ENCODE measurements around the gene GJA4.

GJA4 gene

GRCh38 chr1:34759503-34760357 lies 33.1 kb upstream of the GJA4 start, which contains the start of gene GJB4:
Gene GJB4, plus strand, starts transcription at chr1:34759740. Its CDS starts 1,515 bp downstream, at chr1:34761255.
- no peak for TF ChIP-seq GATA2 (IDR thresholded peaks at IDR 0.05; ENCODE audit: low read depth, low read length)
- no peak for TF ChIP-seq GATA3 (IDR thresholded peaks at IDR 0.05; ENCODE audit: low read depth, low read length)

GRCh38 chr1:34761176-34761761 lies 31.5 kb upstream of the GJA4 start:
- TF ChIP-seq GATA2 (IDR thresholded peaks at IDR 0.05; ENCODE audit: low read depth, low read length) = no peak
- no peak for TF ChIP-seq GATA3 (IDR thresholded peaks at IDR 0.05; ENCODE audit: low read depth, low read length)

GRCh38 chr1:34761776-34762307 lies 31.0 kb upstream of the GJA4 start:
- TF ChIP-seq GATA2 (IDR thresholded peaks at IDR 0.05; ENCODE audit: low read depth, low read length) = no peak
- no peak for TF ChIP-seq GATA3 (IDR thresholded peaks at IDR 0.05; ENCODE audit: low read depth, low read length)

DNA sequence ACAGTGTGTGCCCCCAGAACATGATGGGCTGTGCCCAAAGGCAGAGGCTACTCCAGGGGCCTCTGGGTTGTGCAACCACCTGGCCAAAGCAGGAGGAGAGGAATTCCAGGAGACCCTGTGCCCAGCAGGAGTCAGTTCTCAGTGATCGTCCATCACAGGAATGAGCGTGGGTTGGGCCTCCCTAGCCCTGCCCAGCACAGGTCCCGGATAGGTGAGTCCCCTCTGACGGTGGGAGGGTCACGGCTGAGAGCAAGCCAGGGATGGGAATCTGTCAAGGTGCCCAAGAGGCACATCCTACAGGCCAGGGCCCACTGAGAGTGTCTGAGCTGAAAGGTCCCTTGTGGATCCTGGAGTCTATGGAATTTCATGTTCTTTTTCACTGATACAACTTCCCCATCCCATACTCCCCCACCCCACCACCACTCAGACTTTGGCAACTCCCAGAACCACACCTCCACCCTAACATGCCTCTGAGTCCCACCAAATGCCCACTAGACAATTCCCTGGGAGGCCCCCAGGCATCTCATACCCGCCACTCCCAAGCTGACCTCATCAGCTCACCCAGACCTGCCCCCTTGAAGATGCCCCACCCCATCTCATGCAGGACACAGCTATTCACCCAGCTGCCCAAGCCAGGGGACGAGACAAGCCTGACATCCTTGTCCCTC lies 30.2 kb upstream of the GJA4 start:
- TF ChIP-seq GATA3 (IDR thresholded peaks at IDR 0.05; ENCODE audit: low read depth, low read length) (no peak), GATA2 (IDR thresholded peaks at IDR 0.05; ENCODE audit: low read depth, low read length) (no peak)

- TF ChIP-seq GATA3 (IDR thresholded peaks at IDR 0.05; ENCODE audit: low read depth, low read length) (no peak), GATA2 (IDR thresholded peaks at IDR 0.05; ENCODE audit: low read depth, low read length) (no peak)
Observed at GRCh38 chr1:34763142-34763781, 29.5 kb upstream of the GJA4 start.

DNA sequence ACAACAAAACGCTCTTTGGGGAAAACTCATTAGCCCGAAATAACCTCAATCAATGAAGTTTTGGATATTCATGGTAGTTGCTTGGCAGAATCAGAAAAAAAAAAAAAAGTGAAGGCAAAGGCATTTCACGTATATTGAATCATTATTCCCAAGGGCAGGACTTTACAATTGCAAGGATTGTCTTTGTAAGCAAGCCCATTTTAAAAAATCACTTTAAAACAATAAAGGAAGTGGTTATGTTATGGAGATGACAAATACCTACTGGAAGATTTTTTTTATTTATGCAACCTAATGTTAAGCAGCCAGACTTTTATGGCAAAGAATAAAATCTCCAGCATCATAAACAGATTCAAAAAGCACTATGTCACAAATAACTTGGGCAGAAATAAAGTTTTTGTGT lies 23.9 kb upstream of the GJA4 start:
- no peak for TF ChIP-seq GATA3 (IDR thresholded peaks at IDR 0.05; ENCODE audit: low read depth, low read length)
- TF ChIP-seq GATA2 (IDR thresholded peaks at IDR 0.05; ENCODE audit: low read depth, low read length) = no peak

DNA sequence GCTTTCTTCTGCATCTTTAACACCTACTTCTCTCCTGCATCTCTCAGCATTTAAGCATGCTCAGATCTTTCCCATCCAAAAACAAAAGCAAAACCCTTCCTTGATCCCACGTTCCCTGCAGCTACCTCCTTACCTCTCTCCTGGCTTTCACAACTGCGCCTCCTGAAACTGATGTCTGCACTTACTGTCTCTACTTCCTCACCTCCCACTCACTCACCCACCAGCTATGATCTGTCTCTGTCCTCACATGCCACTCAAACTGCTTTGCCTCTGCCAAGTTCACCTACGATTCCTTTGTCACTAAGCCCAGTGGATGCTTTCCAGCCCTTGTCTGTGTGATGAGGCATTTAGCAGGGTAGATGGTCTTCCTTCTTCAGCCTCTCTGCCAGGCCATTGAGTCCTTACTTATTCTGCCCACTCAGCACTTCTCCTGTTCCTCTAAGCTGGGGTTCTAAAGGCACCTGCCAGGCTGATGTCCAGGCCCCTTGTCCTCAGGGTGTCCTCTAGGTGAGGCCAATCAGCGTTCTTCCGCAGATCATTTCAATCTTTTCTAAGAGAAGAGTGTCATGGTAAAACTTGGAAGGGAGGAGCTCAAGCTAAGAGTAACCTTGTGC lies 21.8 kb upstream of the GJA4 start:
- no peak for TF ChIP-seq GATA2 (IDR thresholded peaks at IDR 0.05; ENCODE audit: low read depth, low read length)
- TF ChIP-seq GATA3 (IDR thresholded peaks at IDR 0.05; ENCODE audit: low read depth, low read length) = no peak

DNA sequence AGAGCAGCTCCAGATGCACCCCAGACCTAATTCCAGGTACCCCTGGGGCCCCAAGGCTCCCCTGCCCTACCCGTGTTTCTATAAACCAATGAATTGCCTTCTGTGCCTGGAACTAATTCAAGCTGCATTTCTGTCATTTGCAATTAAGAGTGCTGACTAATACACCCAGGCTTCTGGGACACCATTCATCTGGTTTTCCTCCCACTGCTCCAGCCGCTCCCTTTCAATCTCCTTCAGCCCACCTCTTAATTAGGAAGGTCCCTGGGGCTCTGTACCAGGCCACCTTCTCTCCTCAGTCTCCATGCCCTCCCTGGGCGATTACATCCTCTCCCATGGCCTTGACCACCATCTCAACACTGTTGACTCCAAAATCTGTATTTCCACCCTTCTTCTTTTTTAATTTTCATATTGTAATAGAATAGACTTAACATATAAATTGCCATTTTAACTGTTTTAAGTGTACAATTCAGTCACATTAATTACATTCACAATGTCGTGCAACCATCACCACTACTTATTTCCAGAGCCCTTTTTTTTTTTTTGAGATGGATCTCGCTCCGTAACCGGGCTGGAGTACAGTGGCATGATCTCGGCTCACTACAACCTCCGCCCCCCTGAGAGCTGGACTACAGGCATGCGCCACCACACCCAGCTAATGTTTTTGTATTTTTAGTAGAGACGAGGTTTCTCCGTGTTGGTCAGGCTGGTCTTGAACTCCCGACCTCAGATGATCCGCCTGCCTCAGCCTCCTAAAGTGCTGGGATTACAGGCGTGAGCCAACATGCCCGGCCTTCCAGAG lies 21.0 kb upstream of the GJA4 start:
- TF ChIP-seq GATA2 (IDR thresholded peaks at IDR 0.05; ENCODE audit: low read depth, low read length) = no peak
- no peak for TF ChIP-seq GATA3 (IDR thresholded peaks at IDR 0.05; ENCODE audit: low read depth, low read length)

GRCh38 chr1:34774957-34775356 lies 17.8 kb upstream of the GJA4 start:
- TF ChIP-seq GATA3 (IDR thresholded peaks at IDR 0.05; ENCODE audit: low read depth, low read length) (no peak), GATA2 (IDR thresholded peaks at IDR 0.05; ENCODE audit: low read depth, low read length) (no peak)

GRCh38 chr1:34776911-34777310 lies 15.9 kb upstream of the GJA4 start:
- TF ChIP-seq GATA3 (IDR thresholded peaks at IDR 0.05; ENCODE audit: low read depth, low read length) (no peak), GATA2 (IDR thresholded peaks at IDR 0.05; ENCODE audit: low read depth, low read length) (no peak)

GRCh38 chr1:34777519-34778321 lies 15.1 kb upstream of the GJA4 start:
- no peak for TF ChIP-seq GATA2 (IDR thresholded peaks at IDR 0.05; ENCODE audit: low read depth, low read length)
- TF ChIP-seq GATA3 (IDR thresholded peaks at IDR 0.05; ENCODE audit: low read depth, low read length) = no peak

GRCh38 chr1:34778381-34778780 lies 14.4 kb upstream of the GJA4 start:
- TF ChIP-seq GATA2 (IDR thresholded peaks at IDR 0.05; ENCODE audit: low read depth, low read length) = no peak
- TF ChIP-seq GATA3 (IDR thresholded peaks at IDR 0.05; ENCODE audit: low read depth, low read length) = no peak

All from SH-SY5Y (cell line).